Ecto neural progenitor cell (in vitro differentiated cells): ENCODE results near the gene CAMK2G.
"Not testable (repeated sequence)": the region's sequence is repeated elsewhere in the genome, so short reads cannot be mapped to it uniquely, and the experiment has no call there.

Experiments used
- DNase-seq: peaks from one replicate; pipeline ENCODE4 v3.0.0-alpha.2; 2018; ENCODE audit warnings: low spot score

The CAMK2G gene

GRCh38 chr10:73791871-73792400 is 82.4 kb downstream of the CAMK2G start:
- no peak for DNase-seq

- DNase-seq: no peak
Observed at GRCh38 chr10:73790886-73791625, 83.3 kb downstream of the CAMK2G start.

- DNase-seq: no peak
Observed at GRCh38 chr10:73789659-73790055, 84.7 kb downstream of the CAMK2G start.

GRCh38 chr10:73788864-73789658 is 85.3 kb downstream of the CAMK2G start:
- no peak for DNase-seq

- not testable (repeated sequence) for DNase-seq
Observed at GRCh38 chr10:73787031-73787800, 87.1 kb downstream of the CAMK2G start.

- no peak for DNase-seq
Observed at GRCh38 chr10:73786512-73786885, 87.9 kb downstream of the CAMK2G start.

- peak; percentile 65 for DNase-seq
Observed at GRCh38 chr10:73785721-73786511, 88.4 kb downstream of the CAMK2G start.

- peak; percentile 86 for DNase-seq
Observed at GRCh38 chr10:73785211-73785720, 89.1 kb downstream of the CAMK2G start, which contains the start of gene ZSWIM8. TSS of gene ZSWIM8 (plus strand) at chr10:73785606. CDS start at chr10:73785879, 273 bp downstream.

GRCh38 chr10:73782749-73783085 is 91.6 kb downstream of the CAMK2G start:
- DNase-seq: no peak

- DNase-seq: peak; percentile 97
Observed at GRCh38 chr10:73781879-73782748, 92.2 kb downstream of the CAMK2G start, which contains the start of gene CHCHD1. TSS of gene CHCHD1 (plus strand) at chr10:73782048. CDS start at chr10:73782076, 28 bp downstream.

GRCh38 chr10:73781548-73781878 is 92.8 kb downstream of the CAMK2G start:
- no peak for DNase-seq

GRCh38 chr10:73780966-73781365 is 93.4 kb downstream of the CAMK2G start:
- DNase-seq: no peak

- no peak for DNase-seq
Observed at GRCh38 chr10:73780301-73780700, 94.1 kb downstream of the CAMK2G start.

- DNase-seq: no peak
Observed at GRCh38 chr10:73779539-73780197, 94.7 kb downstream of the CAMK2G start.

GRCh38 chr10:73779018-73779417 is 95.3 kb downstream of the CAMK2G start:
- no peak for DNase-seq

- DNase-seq: no peak
Observed at GRCh38 chr10:73774637-73775036, 99.7 kb downstream of the CAMK2G start.

GRCh38 chr10:73773152-73773879 is 101.0 kb downstream of the CAMK2G start:
- no peak for DNase-seq

GRCh38 chr10:73772281-73773151 is 101.8 kb downstream of the CAMK2G start:
- peak; percentile 89 for DNase-seq
